Thyroid gland (tissue), 4 donors: ENCODE data around the gene CSTPP1.

Source experiments
- CTCF ChIP-seq, 6 experiments: fragments of 200-600 bp in 3 of 6; fragments of 450-650 bp in 3 of 6; sonication (generic) in 3 of 6; IDR thresholded peaks; one replicate each; pipeline ENCODE4 v1.5.1; 2016 to 2019; ENCODE audit warnings: antibody characterized with exemption in 6 of 6, mild to moderate bottlenecking in 2 of 6, inconsistent platforms in 1 of 6, moderate library complexity in 1 of 6
- POLR2A ChIP-seq, 2 donors: fragments of 450-650 bp; IDR thresholded peaks; one replicate each; pipeline ENCODE4 v1.6.1; 2017; ENCODE audit warnings: antibody characterized with exemption in 2 of 2, mild to moderate bottlenecking in 2 of 2, moderate library complexity in 1 of 2

GRCh38 chr11:47056261-47056915 lies 119.8 kb downstream of the CSTPP1 start:
- TF ChIP-seq CTCF (IDR thresholded peaks at IDR 0.05): no peak
- TF ChIP-seq POLR2A (IDR thresholded peaks at IDR 0.05): no peak
